ENCODE measurements around the gene RANBP1.

Gene RANBP1

GRCh38 chr22:20167643-20168322, 51.9 kb downstream of the RANBP1 start:
- no peak for DNase-seq (ENCODE audit: low read depth in 3 of 3, low spot score in 1 of 3)

GRCh38 chr22:20169253-20169822, 53.4 kb downstream of the RANBP1 start:
- no peak for DNase-seq (ENCODE audit: low read depth in 3 of 3, low spot score in 1 of 3)

GRCh38 chr22:20170170-20170569, 54.3 kb downstream of the RANBP1 start:
- DNase-seq (ENCODE audit: low read depth in 3 of 3, low spot score in 1 of 3): no peak

GRCh38 chr22:20171288-20172140, 55.6 kb downstream of the RANBP1 start:
- no peak for DNase-seq (ENCODE audit: low read depth in 3 of 3, low spot score in 1 of 3)

GRCh38 chr22:20172141-20172613, 56.3 kb downstream of the RANBP1 start:
- no peak for DNase-seq (ENCODE audit: low read depth in 3 of 3, low spot score in 1 of 3)

GRCh38 chr22:20173246-20173645, 57.3 kb downstream of the RANBP1 start:
- DNase-seq (ENCODE audit: low read depth in 3 of 3, low spot score in 1 of 3): no peak

GRCh38 chr22:20173772-20174171, 57.9 kb downstream of the RANBP1 start:
- DNase-seq (ENCODE audit: low read depth in 3 of 3, low spot score in 1 of 3): no peak

- no peak for DNase-seq (ENCODE audit: low read depth in 3 of 3, low spot score in 1 of 3)
Observed at GRCh38 chr22:20174785-20175596, 59.1 kb downstream of the RANBP1 start.

GRCh38 chr22:20175597-20175900, 59.6 kb downstream of the RANBP1 start:
- DNase-seq (ENCODE audit: low read depth in 3 of 3, low spot score in 1 of 3): no peak

- no peak for DNase-seq (ENCODE audit: low read depth in 3 of 3, low spot score in 1 of 3)
Observed at GRCh38 chr22:20176421-20177085, 60.6 kb downstream of the RANBP1 start.

All from stimulated activated CD4-positive, alpha-beta T cell treated with anti-CD3 and anti-CD28 coated beads, TNF-alpha, amount 100 ng/mL, for 1 hour (primary cell).